NCI-H82 treated with DMSO at 0.1 percent for 48 hours (cell line): ENCODE measurements around the gene CSTF3.
"Not testable (repeated sequence)": the region's sequence is repeated elsewhere in the genome, so short reads cannot be mapped to it uniquely, and the experiment has no call there.

Experiments used
- DNase-seq: peaks from one replicate; lab custom pipeline; 2025; ENCODE audit not compliant: unreplicated experiment; lab: John Stamatoyannopoulos, UW

The CSTF3 gene

DNA sequence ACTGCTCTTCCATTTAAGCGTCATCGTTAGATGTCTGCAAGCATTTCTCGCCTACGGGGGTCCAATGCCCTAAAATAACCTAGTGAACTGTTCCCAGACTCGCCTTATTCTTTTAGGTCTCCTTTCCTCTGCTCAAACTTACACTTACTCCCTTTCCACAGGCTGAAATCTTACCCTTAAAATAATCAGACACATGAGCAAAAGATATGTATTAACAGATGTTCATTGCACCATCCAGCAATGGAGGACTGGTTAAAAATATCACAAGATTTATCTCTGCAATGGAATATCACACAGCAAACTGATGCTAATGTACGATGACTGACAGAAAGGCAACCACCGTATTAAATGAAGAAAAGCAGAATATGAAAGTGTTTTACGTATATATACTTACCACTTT is 1.6 kb upstream of the CSTF3 start:
- no peak for DNase-seq

DNA sequence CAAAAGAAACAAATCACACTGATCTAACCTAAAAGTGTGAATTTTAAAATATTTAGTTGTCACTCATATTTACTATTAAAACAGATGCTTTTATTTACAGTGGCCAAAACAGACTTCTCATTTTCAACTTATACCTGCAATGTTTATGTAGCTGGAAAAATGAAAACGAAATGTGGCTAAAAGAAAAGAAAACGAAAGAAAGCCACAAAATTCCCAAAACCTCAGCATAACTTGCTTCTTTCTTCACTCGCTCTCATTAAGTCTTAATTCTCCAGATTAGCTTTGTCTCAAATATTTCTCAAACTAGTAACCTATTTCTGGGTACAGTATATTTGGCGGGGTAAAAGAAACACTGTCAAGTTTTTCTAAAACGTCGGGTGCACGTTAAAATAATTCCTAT is 693 bp downstream of the CSTF3 start:
- DNase-seq, result no peak

DNA sequence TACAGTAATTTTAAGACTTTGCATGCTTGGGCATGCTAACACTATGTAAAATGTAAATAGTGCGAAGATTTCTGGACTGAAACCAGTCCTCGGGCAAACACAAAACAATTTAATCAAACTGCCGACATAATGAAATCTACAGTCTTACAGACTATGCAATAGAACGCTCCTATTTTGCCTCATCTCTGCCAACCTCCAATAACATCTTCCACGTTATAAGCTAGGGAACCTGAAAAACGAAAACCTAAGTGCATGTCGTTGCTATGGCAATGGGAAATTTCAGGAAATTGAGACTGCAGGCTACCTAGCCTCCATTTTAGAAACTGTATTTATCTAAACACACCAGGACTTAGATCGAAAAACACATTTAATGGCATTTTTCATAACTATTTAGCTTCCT is 1.1 kb downstream of the CSTF3 start:
- DNase-seq, result no peak

DNA sequence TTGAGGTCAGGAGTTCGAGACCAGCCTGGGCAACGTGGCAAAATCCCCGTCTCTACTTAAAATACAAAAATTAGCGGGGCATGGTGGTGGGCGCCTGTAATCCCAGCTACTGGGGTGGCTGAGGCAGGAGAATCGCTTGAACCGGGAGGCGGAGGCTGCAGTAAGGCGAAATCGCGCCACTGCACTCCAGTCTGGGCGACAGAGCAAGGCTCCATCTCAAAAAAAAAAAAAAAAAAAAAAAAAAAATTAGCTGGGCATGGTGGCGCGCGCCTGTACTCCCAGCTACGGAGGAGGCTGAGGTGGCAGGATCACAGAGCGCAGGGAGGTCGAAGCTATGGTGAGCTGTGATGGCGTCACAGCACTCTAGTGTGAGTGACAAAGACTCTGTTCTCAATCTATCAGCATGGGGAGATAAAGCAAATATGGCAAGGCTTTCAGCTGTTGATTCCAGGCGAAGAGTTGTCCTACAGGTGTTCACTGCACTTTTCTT is 1.9 kb downstream of the CSTF3 start:
- not testable (repeated sequence) for DNase-seq

DNA sequence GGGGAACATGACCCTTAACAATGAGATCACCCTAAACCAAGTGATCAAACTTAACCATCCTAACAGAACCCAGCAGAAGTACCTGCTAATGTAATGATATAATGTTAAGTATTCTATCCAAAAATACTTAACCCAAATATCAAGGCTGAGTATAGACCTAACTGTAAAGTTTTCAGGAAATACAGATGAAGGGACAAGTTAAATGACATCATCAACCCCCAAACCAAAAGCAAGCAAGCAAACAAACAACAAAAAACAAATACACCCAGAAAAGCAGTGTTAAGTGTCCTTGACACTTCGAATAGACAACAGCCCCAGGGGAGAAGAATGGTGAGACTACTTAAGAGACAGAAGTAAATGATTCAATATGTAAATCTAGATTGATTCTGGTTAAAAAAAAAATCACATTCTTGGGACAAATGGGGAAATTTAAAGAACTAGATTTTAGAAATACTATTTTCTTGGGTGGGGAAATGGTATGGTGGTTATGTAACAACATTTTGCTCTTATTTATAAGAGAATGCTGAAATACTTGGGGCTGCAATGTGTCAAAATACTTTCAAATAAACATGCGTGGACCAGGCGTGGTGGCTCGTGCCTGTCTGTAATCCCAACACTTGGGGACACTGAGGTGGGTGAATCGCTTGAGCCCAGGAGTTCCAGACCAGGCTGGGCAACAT is 2.5 kb downstream of the CSTF3 start:
- DNase-seq, result no peak

DNA sequence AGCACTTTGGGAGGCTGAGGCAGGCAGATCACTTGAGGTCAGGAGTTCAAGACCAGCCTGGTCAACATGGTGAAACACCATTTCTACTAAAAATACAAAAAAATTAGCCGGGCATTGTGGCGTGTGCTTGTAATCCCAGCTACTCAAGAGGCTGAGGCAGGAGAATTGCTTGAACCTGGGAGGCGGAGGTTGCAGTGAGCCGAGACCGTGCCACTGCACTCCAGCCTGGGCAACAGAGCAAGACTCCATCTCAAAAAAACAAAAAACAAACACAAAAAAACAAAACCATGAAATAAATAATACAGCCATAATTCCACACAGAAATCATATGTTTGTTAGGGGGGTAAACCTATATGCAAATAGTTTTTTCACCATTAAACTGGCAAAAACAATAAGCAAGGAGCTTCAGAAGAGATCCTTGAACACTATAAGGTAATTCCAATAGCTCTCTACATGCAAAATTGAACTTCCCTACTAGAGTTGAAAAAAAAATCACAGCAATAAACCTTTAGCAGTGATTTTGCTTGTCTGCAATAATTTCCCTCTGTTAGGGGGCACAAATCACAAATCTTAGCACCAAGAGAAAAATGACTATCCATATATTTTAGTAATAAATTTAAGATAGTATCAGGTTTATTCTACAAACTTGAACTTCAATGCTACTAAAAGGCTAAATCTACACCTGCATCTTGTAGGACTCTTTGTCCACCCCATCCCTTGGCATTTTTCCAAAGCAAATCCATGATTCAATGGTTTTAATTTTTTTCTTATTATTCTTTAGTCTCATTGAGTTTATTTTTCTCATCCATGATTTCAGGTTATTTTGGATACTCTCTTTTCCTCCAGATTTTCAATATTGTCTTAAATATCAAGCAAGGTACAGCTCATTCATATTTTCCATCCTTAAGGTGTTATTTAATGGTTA is 3.9 kb downstream of the CSTF3 start:
- DNase-seq, result no peak

DNA sequence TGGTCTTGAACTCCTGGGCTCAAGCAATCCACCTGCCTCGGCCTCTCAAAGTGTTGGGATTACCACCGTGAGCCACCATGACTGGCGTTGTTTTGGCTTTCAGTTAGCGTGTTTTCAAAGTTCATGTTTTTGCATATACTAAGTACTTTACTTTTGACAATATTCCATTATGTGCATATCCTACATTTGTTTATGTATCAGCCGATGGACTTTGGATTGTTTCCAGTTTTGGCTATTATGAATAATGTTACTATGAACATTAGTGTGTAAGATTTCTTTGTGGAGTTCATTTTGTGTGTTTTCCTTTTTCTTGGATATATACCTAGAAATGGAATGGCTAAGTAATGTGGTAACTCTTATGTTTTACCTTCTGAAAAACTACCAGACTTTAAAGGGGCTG is 9.9 kb downstream of the CSTF3 start:
- no peak for DNase-seq

DNA sequence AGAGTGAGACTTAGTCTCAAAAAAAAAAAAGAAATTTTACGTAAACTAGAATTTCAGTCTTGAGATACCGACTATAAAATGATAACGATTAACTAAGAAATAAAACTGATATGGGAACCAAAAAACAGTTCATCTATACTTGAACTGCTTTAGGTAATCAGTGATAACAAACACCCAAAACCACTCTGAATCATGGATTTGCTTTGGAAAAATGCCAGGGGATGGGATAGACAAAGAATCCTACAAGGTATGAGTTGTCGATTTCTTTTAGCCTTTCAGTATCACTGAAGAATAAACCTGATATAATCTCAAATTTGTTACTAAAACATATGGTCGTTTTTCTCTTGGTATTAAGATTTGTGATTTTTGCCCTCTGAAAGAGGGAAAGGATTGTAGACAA is 13.7 kb downstream of the CSTF3 start:
- DNase-seq, result no peak

DNA sequence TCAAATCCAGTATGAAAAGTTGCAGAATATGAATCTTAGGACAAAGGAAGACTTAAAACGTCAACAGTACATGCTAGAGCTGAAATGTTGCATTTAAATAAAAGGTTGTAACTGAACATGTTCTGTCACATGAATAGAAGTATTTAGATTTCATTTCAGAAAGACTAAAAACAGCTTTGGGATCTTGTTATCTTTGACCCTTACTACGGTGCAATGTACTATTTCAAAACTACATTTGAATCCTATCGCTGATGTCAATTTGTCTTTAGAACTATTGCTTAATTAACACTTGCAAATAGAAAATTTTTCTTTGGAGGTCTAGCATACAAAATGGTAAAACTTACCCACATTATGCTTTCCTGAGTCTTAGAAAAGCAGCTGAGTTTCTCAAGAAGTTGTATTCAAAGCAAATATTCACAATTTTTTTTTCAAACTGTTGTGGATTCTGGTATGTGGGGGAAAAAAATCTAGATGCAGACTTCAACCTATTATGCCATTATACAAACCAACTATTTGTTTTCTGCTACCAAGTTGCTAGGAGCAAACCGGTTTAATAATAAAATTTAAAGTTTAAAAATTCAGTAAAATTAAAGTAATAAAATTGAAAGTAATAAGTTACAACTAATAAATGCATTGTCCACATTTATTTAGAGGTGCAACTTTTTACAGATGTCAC is 25.4 kb downstream of the CSTF3 start:
- DNase-seq, result no peak

DNA sequence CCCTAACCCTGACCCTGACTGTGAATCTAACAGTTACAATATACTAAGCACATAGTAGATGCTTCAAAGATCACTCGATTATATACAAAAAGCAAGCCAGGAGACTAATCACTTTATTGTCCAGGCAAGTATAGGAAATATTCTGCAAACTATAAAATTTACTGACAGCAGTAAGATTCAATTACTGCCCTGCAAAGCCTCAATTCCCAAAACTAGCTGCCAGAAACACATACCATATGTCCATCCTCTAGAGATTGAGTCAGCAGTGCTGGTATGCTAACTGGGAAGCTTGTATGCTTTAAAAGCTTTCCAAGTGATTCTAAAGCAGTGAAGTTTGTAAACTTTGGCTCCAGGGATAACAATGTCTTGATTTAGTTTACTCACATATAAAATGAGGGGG is 26.1 kb downstream of the CSTF3 start:
- DNase-seq, result no peak

DNA sequence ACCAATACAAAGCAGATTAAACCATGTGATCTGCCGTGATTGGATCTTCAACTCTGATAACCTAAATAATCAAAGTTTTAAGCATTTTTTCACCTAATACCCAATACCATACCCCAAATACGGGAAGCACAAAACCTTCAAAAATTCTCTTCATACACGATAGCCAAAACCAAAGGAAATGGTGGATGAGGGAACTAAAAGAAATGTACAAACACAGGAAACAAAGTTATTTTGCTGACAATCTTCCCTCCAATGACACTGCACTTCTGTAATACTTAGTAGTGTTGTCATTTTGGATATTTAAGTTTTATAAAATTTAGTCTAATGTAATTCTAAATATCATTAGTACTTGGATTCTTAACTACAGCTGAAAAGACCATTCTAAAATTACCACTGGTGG is 27.0 kb downstream of the CSTF3 start:
- DNase-seq, result no peak

DNA sequence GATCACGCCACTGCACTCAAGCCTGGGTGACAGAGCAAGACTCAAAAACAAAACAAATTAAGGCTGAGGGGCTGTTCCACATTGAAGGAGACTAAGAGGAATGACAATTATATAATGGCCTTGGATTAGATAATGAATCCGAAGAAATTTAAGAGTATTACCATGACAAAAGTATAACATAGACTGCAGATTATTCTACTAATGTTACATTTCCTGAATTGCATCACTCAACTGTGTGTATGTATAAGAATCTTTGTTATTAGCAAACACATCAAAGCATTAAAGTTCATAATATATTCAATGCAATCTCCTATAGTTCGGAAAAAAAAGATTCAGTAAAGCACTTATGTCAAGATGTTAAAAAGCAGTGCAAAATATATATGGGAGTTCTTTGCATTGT is 27.5 kb downstream of the CSTF3 start:
- no peak for DNase-seq

DNA sequence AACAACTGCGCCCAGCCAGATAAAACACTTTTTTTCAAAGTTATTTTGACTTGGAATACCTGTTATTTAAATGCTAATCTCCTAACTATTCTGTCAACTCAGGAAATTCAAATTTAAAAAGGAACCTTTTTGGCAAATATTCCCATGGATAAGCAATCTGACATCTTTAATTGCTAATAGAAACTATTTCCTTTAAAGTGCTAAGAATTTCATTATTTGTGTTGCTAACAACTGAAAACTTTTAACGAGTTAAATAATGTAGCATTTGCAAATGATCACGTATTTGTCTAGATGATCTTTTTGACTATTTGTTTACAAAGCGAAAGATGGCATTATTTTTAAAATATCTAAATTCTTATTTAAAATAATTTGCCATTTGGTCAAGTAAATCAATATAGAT is 28.8 kb downstream of the CSTF3 start:
- DNase-seq, result no peak

DNA sequence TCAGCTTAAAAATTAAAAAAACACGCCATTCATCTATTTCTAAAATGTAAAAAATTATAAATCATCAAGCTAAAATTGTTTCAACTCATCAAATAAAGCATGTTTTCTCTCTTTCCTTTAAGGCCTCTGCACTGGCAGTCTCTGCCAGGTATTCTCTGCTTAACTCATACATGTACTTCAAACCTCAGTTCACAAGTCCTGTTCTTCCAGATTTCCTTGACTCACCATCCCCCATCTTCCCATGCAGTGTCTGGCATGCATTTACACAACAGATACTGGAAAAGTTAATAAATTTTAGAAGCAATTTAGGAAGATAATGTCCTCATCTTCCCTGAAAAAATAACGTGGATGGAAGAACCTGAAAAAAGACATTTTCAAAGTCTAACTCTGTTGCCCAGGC is 32.5 kb downstream of the CSTF3 start:
- no peak for DNase-seq

DNA sequence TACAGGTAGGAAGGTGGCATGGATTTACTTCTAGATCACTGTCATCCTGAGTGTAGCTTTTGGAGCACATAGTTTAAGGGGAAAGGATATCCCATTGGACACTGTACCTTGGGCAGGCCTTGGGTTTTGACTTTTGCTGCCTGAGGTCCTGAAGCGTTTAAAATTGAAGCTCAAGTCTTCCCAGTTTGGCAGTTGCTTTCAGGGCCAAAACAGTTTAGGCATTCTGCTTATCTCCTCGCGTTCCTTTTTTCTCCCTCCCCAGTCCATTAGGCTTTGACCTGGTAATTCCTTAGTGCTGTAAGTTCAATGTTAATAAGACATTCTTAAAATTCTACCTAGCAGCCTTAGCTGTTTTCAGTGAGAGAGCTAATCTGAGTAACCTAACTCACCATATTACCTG is 35.7 kb downstream of the CSTF3 start:
- no peak for DNase-seq

DNA sequence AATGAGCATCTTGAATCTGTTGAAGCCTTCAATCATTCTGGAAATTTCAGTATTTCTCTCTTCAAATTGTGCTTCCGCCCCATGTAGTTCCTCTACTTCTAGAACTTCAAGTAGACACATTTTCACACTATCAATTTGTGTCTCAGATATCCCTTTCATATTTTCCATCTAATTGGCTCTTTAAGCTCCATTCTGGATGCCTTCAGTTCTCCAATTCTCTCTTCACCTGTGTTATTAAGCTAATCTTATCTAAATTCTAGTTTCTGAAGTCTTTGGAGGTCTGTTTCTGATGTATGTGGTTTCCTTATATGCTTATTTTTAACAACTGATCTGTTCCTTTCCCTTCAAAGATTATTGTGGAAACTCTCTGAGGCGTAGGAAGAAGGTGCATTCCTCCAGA is 36.3 kb downstream of the CSTF3 start:
- DNase-seq, result no peak

DNA sequence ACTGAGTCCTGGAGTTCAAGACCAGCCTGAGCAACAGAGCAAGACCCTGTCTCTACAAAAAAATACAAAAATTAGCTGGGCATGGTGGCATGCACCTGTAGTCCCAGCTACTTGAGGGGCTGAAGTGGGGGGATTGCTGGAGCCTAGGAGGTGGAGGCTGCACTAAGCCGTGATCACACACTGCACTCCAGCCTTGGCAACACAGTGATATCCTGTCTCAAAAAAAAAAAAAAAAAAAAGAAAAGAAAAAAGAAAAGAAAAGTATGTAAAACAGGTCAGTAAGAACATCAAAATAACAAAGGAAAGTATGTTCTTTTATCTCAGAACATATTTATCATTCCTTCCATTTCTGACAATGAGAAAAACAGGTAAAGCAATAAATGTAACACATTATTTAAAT is 38.6 kb downstream of the CSTF3 start:
- not testable (repeated sequence) for DNase-seq

DNA sequence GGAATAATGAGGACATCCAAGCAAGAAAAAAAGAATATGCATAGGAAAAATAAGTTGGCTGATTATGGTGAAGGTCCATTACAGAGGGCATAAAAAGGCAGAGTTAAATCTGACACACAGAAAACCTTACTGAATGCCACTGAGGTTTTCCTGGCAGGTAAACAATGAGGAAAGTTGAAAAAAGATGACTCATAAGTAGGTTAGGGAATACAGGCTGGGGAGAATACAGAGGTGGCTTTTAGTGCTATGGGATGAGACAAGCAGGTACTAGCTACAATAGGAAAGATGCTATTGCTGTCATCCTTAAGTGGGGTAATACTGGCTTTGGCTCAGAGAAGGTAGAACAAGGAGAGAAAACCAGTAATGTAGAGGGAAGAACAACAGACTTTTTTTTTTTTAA is 44.7 kb downstream of the CSTF3 start:
- no peak for DNase-seq

DNA sequence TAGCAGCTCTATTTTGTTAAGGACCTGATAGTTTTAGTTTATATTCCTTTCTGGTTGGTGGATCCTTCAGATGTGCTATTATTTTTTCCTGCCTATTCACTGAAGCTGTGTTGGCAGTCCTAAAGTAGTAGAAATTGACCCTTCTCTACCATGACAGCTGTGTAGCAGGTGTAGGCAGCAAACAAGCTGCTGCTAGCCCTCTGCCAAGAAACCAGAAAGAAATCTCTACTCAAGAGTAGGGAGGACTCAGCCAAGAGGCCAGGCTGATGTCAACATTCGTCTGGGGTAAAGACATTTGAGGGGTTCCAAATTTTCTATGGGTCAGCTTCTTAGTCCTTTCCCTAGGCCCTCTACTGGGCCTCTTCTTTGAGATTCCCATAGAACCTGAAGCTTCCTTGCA is 51.2 kb downstream of the CSTF3 start:
- DNase-seq, result no peak

DNA sequence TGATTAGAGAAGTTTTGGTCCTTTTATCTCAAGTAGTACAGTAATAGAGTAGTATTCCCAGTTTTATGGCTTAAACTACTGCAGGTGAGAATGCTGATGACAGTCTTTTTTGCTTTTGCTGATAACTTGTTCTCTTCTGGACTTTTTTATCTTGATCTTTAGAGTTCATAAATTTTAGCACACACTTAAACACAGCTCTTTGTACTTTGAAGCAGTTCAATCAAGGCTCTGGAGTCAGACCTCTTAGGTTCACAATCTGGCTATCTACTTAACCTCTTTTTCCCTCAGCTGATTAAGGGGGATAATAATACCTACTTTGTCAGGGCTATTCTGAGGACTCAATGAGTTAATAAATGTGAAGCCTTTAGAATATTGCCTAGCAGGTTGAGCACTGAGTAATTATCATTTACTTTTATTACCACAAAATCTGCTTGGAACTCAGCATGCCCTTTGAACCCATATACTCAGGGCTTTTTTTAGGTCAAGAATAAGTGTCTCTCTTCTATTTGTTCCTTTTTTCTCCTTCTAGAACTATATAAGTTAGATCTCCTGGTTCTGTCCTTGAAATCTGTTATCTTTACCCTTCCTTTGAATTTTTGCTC is 51.9 kb downstream of the CSTF3 start:
- DNase-seq, result peak; percentile 41

DNA sequence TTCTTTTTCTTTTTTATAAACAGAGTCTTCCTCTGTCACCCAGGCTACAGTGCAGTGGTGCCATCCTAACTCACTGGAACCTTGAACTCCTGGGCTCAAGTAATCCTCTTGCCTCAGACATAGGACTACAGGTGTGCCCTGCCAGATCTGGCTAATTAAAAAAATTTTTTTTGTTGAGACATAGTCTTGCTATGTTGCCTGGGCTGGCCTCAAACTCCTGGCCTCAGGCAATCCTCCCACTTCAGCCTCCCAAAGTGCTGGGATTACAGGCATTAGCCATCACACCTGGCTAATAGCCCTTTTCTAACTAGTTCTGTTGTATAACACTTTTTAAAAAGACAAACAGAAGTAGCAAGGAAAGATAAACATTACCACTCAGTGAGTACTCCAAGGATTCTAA is 57.4 kb downstream of the CSTF3 start:
- DNase-seq, result no peak
